NCI-H446 treated with DMSO at 0.1 percent for 48 hours (cell line): ENCODE data around the gene MOB3A.
A peak's percentile ranks its signal among the peaks of the same experiment; 100 is the strongest.

Experiments used
- DNase-seq: peaks from one replicate; lab custom pipeline; 2025; lab: John Stamatoyannopoulos, UW

Gene MOB3A

DNA sequence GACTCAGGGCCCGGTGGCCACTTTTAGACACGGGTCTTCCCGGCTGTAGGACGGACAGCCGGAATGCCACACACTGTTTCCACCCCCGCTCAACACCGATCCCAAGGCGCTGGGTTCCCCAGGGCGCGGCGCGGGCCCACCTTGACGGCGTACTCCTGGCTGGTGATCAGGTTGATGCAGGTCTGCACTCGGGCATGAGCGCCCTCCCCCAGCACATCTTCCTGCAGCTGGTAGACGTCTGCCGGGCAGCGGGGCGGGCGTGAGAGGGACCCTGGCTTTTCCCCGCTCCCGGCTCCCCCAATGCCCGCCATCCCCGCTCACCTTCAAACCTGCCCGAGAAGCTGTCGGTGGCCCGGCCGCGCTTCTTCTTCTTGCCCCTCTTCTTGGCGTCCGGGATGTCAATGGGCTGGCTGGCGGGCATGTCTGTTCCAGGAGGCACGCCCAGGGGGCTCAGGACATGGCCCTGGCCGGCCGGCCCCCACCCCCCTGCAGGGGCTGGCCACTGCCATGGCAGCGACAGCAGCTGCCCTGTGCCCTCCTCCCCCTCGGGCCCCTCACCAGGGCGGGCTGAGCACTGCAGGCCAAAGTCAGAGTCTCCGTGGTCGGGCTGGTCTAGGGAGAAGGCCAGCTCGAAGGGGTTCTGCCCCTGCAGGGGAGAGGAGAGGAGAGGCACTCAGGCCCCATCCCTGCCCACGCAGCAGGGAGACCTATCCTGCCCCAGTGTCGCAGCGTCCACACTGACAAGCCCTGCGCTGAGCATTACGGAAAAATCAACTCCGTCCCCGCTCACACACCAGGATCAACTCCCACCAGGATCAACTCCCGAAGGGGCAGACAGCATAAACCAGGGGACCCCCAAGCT is 49.8 kb downstream of the MOB3A start:
- no peak for DNase-seq

DNA sequence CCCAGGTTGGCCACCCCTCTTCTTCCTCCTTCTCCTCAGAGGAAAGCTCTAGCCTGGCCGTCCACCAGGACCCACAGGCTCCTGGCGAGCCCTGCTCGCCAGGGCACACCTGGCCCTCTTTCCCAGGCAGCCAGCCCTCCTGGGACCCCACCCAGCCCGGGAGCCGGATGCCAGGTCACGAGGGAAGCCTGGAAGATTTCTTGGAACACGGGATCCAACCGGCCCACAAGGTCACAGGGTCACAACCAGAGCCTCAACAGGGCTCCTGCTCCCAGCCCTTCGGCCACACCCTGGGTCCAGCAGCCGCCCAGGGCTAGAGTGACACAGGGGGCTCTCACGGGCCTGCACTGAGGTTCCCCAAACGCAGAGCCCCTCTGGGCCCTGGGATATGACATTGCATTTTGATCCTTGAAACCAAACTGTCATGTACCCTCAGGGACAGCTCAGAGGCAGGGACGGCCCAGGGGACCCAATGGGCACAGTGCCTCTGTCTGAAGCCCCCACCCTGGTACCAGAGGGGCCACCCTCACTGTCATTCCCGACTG is 50.6 kb downstream of the MOB3A start:
- DNase-seq: no peak

GRCh38 chr19:2044709-2045500 is 51.2 kb downstream of the MOB3A start:
- DNase-seq: no peak

DNA sequence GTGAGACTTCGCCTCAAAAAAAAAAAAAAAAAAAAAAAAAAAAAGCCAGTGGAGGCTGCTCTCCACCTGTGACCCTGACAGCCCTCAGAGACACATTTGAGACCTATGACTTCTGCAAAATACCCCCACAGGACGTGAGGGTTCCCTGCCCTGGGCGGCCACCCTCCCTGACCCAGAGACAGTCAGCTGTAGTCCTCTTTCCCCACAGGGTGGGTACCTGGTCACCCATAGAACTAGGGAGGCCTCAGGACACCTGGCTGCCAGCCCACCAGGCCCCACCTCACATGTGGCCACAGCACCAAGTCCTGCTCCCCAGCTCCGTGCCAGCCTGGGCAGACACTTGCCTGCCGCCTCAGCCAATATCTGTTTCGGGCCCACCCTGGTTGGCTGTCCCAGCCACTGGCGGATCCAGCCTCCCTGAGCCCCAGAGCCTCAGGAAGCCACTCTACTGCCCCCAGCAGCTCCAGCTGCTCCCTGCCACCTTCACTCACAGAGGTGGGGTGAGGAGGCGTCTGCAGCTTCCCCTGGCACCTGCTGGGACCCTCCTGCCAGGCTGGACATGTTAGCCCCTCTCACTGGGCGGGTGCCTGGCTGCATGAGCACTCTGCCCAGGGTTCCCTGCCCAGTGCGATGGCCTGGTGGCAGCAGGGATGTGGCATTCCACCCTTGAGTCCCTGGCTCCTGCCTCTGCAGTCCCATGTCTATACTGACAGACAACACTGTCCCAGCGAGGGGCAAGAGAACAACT is 52.0 kb downstream of the MOB3A start:
- DNase-seq: no peak

GRCh38 chr19:2043251-2043641 is 52.9 kb downstream of the MOB3A start:
- no peak for DNase-seq

DNA sequence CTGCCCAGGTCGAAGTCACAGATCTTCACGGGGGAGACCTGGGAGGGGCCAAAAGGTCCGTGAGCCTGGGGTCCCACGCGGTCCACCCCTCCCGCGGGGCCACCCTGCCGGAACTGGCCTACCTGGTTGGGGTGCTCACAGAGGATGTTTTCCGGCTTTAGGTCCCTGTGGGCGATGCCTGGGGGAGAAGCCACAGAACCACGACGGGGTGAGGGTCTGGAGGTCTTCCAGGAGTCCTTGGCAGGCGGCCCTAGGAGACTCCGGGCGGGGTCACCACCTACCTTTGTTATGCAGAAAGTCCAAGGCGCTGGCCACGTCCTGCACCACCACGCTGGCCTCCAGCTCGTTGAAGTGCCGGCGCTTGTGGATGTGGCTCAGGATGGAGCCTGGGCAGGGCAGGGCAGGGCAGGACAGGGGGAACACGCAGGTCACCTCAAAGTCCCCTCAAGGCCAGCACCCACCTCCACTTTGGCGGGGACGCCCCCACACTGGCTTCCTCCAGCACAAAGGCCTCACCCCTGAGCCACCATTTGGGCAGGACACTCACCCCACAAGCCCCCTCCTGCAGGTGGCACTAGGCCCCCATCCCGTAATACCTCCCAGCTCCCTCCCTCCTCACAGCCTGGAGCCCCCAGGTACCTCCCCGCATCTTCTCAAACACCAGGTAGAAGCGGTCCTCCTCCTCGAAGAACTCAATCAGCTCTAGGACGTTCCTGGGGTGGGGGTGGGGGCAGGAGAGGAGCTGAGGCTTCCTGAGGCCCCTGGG is 53.5 kb downstream of the MOB3A start:
- DNase-seq: no peak

DNA sequence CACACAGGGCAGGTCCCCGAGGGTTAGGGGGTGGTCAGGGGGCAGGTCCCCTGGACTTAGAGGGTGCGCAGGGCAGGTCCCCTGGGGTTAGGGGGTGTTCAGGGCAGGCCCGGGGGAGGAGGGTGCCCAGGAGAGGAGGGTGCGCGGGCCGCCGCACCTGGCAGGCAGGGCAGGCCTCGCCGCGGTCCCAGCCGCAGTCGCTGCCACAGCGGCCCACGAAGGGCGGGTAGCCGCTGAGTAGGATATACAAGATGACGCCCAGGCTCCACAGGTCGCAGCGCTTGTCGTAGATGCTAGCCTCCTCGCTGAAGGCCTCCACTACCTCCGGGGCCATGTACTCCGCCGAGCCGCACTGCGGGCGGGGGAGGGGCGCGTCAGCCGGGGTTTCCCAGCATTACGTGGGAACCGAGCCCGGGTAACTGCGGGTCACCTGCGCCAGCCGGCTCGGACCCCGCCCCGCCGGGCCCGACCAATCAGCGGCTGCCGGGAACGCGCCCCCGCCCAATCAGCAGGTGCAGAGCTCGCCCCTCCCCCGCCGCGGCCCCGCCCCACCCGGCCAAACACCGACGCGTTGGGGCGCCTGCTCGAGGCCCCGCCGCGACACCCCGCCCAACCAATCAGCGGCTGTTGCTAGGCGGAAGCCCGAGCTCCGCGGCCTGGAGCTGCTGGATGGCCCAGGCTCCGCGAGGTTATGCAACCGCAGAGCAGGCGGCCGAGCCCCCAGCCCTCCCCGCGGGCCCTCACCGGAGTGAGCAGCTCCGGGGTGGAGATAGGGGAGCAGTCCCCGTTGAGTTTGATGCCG is 54.2 kb downstream of the MOB3A start:
- DNase-seq: peak; percentile 94

DNA sequence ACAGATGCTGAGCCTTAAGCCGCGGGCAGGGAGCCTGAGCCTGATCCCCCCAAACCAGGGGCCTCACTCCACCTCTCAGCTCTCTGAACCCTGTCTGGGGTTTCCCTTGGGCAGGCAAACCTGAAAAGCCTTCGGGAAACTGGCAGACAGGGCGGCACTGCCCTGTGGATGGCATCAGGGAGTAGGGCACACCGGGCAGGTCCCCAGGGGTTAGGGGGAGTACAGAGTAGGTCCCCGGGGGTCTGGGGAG is 54.8 kb downstream of the MOB3A start:
- DNase-seq: no peak

GRCh38 chr19:2040647-2041432 is 55.3 kb downstream of the MOB3A start:
- DNase-seq: no peak

DNA sequence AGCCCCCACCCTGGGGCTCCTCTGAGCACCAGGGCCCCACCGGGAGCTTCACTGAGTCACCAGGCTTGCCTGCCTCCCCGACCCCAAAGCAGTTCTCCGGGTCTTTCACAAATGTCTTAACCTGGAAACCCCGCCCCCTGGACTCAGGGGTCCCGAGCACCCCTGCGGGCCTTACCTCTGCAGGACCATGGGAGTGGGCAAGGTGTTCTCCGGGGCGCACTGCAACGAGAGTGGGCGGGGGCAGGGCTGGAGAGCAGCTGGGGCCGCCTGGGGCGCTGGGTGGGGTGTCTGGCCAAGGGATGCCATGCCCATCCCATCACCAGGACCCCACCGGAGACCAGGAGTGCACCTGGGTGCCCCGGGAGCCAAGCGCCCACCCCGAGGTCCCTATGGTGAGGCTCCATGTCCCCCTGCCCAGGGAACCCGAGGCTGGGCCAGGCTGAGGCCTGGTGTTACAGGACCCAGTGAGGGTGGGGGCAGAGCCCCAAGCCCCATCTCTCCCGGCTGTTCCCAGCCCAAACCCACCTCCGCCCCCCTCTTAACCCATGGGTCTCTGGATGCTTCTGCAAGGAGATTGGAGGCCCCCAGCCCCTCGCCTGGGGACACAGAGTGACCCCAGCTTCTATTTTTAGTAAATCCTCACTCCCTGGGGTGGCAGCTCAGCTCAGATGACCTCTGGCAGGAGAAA is 56.0 kb downstream of the MOB3A start:
- DNase-seq: no peak

DNA sequence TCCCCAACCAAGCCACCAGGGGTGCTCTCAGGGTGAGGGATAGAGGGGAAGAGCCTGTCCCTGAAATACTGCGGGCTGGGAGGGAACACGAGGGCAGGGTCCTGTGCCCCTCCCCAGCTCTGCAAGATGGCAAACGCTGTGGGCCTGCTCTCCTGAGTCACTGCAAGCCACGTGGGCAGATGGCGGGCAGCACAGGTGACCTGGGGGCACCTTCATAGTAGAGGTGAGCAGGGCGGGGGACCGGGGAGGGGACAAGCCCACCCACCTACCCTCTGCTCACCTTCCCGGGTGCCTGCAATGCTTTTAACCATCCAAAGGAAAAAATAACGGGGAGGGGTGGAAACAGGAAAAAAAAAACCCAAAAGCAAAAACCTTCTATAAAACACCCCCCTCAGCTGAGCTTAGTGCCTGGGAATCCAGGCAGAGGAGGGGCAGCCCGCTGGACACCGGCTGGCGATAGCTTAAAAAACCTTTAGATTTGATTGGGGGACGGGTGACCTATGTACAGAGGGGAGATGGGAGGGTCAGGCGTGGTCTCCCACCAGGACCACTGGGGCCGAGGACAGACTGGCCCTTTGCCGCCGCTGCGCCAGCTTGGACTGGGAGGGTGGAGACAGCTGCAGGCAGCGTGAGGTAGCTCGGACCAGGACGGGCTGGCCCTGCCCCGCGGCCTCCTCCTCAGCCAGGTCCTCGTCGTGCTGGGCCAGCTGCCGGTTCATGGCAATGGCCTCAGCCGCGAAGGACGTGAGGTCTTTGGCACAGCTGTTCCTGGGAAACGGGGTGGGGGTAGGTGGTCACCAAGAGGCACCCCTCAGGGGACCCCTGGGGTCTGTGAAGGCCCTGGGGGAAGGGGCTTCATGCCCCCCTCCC is 56.8 kb downstream of the MOB3A start:
- no peak for DNase-seq

DNA sequence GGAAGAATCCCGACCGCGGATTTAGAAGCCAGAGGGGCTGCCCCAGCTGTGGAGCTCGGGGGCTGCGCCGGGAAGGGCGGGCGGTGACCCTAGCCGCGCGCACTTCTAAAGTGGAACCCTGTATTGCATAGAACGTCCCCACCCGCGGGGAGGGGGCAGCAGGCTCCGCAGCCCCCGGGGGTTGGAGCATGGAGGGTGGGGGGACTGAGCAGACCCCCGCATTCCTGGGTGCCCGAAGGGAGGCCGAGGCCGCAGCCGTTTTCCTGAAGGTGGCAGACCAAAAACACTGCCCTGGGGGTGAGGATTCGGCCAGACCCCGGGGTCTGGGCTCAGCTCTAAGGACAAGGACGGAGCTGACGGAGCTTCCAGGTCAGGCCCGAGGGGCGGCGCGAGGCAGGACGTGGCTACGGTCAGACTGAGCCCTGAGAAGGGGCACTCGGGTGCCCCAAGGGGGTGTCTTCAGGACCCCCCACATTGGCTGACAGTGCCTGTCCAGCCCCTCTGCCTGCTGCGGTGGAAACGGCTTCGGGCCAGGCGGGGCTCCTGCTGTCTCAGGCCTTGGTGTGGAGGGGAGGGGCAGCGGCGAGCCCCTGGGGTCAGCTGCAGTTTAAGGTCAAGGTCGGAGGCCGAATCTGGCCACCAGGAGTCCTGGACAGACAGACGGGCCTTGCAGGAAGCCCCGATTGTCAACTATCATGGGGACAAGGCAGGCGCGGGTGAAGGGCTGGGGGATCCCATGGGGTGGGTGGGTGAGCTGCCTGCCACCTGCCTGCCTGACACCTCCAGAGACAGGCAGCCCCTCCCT is 57.6 kb downstream of the MOB3A start:
- no peak for DNase-seq

DNA sequence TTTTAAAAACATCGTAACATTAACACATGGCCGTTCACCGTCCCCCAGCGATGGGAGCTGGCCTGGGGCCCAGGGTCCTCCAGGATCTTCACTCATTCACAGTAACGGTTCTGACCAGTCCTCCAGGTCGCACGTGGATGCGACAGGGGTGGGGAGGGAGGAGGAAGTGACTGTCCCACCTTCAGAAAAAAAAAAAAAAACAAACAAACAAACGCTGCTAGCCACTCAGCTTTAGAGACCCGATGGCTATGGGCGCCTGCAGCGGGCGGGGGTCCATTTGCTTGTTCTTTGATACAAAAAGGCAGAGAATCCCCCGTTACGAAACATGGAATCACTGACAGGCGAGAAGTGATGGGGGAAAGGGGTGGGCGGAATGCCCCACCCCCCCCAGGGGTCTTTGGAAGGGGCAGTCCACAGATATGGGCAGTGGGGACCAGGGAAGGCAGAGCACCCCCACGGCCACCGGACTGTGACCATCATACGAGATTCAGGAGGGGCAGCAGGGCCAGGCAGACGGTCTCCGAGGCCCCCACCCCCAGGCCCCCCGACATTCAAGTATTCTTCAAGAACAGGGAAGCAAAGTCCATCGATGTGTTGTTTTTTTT is 58.4 kb downstream of the MOB3A start:
- DNase-seq: no peak

DNA sequence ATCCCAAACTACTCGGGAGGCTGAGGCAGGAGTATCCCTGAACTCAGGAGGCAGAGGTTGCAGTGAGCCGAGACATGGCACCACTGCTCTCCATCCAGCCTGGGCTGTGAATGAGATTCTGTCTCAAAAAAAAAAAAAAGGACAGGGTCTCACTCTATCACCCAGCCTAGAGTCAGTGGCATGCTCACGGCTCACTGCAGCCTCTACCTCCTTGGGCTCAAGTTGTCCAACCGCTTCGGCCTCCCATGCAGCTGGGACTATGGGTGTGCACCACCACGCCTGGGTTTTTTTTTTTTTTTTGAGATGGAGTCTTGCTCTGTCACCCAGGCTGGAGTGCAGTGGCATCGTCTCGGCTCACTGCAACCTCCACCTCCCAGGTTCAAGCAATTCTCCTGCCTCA is 59.7 kb downstream of the MOB3A start:
- no peak for DNase-seq

GRCh38 chr19:2035590-2035991 is 60.5 kb downstream of the MOB3A start:
- DNase-seq: no peak

DNA sequence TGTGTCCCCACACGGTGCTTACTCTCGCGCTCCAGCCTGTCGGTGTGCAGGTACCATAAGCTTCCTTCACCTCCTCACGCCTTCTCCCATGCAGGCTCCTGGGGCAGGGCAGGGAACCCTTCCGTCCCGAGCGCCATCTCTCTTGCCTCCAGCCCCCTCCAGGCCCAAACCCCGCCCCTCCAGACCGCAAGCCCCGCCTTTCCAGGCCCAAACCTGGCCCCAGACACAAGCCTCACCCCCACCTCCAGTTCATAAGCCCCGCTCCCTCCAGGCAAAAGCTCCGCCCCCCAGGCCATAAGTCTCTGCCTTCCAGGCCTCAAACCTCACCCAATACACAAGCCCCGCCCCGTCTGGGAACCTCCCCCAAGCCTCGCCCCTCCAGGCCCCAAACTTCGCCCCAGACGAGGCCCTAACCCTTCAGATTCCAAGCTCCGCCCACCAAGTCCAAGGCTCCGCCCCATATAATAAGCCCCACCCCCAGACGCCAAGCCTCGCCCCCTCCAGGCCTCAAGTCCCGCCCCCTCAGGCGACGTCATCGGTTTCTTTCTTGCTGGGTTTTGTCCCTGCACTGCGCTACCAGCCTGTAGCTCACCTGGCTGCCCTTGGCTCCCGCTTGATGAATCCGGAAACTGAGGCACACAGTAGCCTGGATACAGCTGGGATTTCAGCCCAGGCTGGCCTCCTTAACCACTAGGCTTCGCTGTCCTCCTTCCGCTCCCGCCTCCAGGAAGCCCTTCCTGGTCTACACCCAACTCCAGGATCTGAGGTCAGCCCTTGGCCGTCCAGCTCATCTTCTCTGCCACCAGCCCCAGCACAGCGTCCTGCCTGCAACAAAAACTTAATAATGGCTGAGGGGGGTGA is 61.2 kb downstream of the MOB3A start:
- DNase-seq: no peak
